Loucy (cell line): Measurements from ENCODE around the gene ARHGAP20.

Experiments
- CTCF ChIP-seq: fragments of 200-600 bp; sonication (generic); conservative IDR thresholded peaks from 2 replicates; pipeline ENCODE4 v1.5.1; 2014; ENCODE audit warnings: mild to moderate bottlenecking, antibody characterized with exemption, low read length
- EZH2phosphoT487 ChIP-seq: fragments of 200-600 bp; IDR thresholded peaks from 2 replicates; pipeline ENCODE4 v1.6.1; 2018; ENCODE audit warnings: antibody characterized with exemption, mild to moderate bottlenecking, moderate library complexity, borderline replicate concordance

DNA sequence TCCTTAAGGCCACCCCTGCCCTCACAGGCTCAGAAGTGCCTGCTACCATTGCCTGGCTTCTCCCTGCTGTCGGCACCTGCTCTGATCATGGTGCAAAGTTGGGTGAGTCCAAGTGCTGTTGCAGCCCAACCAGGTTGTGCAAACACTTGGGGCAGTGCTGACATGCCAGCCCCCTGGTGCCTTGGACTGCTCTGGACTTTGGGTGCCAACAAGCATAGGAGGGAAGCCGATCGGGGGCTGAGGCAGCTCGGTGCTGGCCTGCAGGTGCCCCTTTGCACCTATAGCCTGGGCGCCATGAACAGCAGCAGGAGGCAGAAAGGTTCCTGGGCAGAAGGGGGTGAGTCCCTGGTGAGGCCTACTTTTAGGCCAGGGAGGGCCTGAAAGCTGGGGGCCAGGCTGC, 113.0 kb downstream of the ARHGAP20 start:
- TF ChIP-seq CTCF (no peak), EZH2phosphoT487 (no peak)
